GM19035 (cell line): ENCODE measurements around the gene SLCO6A1.
"Not testable (repeated sequence)": the region's sequence is repeated elsewhere in the genome, so short reads cannot be mapped to it uniquely, and the experiment has no call there.

Source experiments
- ATAC-seq: cut with Tn5 transposase; IDR thresholded peaks from one replicate; pipeline ENCODE4 v1.9.1; 2021; ENCODE audit not compliant: unreplicated experiment

SLCO6A1 gene, protein sequence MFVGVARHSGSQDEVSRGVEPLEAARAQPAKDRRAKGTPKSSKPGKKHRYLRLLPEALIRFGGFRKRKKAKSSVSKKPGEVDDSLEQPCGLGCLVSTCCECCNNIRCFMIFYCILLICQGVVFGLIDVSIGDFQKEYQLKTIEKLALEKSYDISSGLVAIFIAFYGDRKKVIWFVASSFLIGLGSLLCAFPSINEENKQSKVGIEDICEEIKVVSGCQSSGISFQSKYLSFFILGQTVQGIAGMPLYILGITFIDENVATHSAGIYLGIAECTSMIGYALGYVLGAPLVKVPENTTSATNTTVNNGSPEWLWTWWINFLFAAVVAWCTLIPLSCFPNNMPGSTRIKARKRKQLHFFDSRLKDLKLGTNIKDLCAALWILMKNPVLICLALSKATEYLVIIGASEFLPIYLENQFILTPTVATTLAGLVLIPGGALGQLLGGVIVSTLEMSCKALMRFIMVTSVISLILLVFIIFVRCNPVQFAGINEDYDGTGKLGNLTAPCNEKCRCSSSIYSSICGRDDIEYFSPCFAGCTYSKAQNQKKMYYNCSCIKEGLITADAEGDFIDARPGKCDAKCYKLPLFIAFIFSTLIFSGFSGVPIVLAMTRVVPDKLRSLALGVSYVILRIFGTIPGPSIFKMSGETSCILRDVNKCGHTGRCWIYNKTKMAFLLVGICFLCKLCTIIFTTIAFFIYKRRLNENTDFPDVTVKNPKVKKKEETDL

DNA sequence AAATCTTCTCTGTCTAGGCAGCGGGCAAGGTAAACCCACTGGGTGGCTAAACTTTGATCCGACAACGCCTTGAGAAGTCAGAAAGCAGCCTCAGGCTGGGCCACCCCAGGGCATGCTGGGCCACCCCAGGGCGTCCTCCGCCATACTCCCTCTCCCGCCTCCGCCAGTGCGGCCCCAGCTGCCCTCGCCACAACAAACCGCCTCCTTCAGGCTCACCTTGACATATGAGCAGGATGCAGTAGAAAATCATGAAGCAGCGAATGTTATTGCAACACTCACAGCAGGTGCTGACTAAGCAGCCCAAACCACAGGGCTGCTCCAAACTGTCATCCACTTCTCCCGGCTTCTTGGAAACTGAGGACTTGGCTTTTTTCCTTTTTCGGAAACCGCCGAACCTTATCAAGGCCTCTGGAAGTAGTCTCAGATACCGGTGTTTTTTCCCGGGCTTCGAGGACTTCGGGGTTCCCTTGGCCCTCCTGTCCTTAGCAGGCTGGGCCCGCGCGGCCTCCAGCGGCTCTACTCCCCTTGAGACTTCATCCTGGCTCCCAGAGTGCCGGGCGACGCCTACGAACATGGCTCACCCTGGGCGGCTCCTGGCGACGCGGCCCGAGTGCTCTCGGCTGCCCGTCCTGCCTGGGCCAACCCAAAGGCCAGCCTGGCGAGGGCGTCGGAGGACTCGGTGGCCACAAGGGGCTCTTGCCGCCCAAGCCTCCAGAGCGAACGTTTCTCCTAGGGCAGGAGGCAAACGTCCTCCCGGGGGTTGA, at the start of gene SLCO6A1:
SLCO6A1 (minus strand) TSS at position 731 of the 764 bp plus-strand sequence; CDS start at position 574, 157 bp downstream.
- no peak for ATAC-seq

DNA sequence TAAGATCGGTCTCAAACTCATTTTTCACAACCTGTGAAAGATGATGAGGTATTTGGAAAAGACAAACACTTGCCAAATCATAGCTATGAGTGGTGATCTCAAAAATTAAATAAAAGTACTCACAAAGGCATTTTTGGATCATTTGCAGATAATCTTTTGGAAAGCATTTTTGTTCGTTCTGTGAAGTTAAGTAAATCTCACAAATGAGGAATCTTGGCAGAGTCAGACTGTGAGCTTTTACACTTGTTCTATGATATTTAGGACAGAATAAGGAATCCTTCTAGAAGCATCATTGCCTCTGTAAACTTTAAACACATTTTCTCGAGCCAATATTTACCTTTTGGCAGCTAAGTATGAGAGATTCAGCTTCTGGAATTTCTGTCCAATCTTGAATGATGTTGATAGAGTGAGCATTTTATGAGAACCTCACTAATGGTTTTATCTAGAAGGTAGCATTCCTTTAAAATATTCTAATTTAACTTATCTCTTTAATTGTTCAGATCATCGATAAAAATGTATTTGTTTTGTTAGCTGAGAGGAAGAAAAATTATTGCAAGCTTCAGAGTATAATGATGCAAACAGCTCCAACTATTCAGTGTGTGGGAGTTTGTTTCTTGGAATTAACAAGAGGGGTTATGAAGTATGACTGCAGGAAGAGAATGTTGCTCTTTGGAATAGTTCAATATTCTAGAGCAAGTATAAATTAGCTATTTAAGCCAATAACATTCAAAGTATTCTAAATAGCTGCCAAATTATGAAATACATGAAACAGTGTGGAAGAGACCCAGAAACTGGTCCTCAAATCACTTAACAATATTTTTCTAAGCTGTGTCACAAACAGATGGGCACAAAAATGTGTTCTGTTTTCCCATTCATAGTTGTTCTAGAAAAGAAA, 48.6 kb upstream of the SLCO6A1 start:
- ATAC-seq, result no peak

DNA sequence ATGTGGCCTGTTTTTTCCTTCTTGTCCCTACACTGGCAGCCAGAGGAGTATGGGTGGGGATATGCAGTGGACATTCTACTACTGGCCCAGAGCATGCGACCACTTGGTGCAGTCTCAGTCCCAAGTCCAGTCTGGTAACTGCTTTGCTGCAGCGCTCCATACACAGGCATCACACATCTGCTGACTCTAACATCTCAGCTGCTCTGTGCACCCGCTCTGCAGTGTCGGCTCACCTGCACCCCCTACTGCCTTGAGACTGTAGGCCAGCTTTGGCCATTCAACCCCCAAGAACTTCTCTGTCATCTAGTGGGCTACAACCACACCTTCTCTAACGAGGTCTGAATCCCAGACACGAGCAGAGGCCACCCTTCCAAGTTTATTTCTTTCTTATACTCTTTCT, 46.4 kb upstream of the SLCO6A1 start:
- ATAC-seq, result peak; percentile 90

DNA sequence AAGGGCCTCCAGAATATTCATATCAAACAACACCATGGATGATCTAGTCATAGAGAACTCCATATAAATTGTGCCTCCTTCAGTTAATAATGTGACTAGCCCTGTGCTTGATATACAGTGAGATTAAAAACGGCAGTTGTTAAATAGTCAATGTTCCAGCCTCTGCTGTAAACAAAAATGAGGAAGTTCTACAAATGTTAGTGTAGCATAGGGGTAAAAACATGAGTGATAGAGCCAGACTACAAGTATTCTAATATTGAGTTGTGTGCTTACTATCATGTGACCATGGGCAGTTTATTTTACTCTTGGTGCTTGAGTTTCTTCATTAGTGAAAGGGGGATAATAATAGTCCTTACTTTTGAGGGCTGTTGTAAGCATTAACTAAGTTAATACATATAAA, 43.3 kb upstream of the SLCO6A1 start:
- ATAC-seq, result no peak

- ATAC-seq, result no peak
Measured at GRCh38 chr5:102539996-102540728, 41.4 kb upstream of the SLCO6A1 start.

- ATAC-seq, result no peak
Measured at GRCh38 chr5:102539562-102539961, 40.8 kb upstream of the SLCO6A1 start.

DNA sequence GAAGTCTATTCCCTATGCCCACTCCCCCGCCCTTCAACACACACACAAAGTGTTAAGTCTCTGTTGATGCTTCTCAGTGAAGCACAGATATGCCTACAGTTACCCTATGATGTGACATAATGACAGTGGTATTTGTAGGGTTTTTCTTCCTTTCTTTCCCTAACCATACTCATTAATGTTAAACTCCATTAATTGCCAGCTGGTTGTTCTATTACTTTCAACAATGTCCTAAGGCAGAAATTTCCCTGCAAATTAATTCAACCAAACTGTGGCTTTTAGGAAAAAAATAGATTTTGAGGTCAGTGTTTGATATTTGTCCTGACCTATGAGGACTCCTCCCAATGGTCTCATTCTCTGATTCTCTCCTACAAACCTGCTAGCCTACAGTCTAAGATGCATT, 38.2 kb upstream of the SLCO6A1 start:
- ATAC-seq, result no peak

DNA sequence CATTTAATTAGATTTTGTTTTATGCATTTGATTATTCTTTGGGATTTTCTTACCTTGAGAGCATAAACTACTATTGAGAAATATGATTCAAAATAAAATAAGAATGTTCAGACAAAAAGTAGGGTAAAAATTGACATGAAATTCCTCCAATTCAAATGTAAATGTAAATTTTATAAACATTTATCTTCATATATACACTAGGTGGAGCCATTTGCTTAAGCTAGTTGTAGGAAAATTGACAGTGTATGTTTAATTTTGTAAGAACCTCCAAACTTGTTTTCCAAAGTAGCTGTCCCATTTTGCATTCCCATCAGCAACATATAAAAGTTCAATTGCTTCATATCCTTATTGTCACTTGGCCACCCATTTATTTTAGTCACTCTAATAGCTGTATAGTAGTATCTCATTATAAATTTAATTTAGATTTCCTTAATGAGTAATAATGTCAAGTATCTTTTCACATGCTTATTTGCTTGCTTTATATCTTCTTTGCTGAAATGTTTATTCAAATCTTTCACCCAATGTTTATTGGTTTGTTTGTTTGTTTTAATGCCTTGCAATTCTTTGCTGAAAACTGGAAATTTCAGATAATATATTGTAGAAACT, 37.6 kb upstream of the SLCO6A1 start:
- ATAC-seq, result no peak

DNA sequence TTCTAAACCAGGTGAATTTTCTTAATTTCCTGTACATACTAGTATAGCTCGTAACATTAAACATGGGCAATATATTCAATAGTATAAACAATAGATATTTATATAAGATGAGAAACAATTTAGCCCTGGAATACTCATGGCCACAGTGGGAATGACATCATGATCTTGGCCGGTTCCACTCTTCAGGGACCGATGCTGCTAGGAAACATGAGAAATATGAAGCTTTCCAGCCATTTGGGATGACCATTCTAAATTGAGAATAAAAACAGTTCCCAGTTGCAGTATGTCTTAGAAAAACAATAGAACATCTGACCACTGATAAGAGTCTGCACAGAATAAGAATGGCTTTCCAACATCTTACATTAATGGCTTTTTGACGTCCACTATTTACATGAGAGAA, 33.3 kb upstream of the SLCO6A1 start:
- no peak for ATAC-seq

DNA sequence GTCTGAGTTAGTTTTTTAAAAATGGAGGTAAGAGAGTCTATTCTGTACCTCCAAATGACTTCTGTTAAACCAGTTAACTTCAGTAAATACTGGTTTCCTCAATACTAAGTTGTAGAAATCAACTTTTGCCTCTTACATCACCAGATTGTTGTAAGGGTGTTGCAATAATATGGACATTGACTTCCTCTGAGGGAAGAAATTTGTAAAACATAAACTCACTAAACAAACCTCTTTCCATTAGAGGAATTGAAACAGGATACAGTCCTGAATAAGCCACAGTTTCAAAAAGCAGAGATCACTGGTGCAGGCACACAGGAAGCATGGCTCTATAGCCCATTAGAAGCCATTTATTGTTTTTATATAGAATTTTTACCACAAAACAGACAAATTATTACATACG, 32.7 kb upstream of the SLCO6A1 start:
- ATAC-seq, result no peak

- ATAC-seq, result no peak
Measured at GRCh38 chr5:102529447-102529846, 30.6 kb upstream of the SLCO6A1 start.

GRCh38 chr5:102529031-102529430, 30.2 kb upstream of the SLCO6A1 start:
- no peak for ATAC-seq

GRCh38 chr5:102528600-102528999, 29.8 kb upstream of the SLCO6A1 start:
- ATAC-seq, result no peak

DNA sequence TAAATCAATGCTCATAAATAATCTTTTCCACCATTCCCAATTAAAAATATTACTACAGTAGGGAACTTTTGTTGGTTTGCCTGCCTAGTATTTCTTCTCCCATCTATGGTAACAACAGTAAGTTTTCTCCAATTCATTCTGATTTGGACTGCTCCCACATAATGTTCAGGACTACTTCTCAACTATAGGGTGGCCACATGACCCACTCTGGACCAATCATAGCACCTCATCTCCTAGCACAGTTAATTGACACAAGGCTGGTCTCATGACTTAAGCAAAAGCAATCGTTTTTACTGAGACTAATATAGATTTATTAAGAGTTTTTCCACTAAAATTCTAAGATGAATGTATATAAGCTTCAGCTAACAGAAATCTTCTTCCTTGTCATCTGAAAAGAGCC, 28.7 kb upstream of the SLCO6A1 start:
- ATAC-seq, result no peak

- peak; percentile 99 for ATAC-seq
Measured at GRCh38 chr5:102523541-102524175, 24.9 kb upstream of the SLCO6A1 start.

DNA sequence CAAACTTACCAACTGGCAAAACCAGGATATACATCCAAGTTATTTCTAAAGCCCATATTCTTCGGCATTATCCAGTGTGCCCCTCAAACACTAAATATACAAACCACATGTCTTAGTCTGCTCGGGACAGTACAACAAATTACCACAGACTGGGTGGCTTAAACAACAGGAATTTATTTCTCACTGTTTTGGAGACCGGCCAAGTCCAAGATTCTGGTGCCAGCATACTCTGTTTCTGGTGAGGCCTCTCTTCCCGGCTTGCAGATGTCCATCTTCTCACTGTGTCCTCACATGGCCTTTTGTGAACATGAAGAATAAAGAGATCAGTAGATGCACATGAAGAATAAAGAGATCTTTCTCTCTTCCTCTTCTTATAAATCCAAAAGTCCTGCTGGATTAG, 12.9 kb upstream of the SLCO6A1 start:
- ATAC-seq, result no peak

DNA sequence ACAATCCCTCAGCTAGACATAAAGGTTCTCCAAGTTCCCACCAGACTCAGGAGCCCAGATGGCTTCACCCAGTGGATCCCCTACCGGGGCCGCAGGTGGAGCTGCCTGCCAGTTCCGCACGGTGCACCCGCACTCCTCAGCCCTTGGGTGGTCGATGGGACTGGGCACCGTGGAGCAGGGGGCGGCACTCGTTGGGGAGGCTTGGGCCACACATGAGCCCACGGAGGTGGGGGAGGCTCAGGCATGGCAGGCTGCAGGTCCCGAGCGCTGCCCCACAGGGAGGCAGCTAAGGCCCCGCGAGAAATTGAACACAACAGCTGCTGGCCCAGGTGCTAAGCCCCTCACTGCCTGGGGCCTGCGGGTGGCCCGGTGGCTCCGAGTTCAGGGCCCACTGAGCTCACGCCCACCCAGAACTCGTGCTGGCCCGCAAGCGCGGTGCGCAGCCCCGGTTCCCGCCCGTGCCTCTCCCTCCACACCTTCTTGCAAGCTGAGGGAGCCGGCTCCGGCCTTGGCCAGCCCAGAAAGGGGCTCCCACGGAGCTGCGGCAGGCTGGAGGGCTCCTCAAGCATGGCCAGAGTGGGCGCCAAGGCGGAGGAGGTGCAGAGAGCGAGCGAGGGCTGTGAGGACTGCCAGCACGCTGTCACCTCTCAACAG, 7.4 kb downstream of the SLCO6A1 start:
- not testable (repeated sequence) for ATAC-seq

- ATAC-seq, result no peak
Measured at GRCh38 chr5:102483736-102484135, 15.1 kb downstream of the SLCO6A1 start.
